HK-2 (cell line): Measurements from ENCODE around the gene STH.

Experiments
- DNase-seq: peaks from one replicate; pipeline ENCODE4 v3.0.0-alpha.2; 2018; ENCODE audit not compliant: unreplicated experiment

The STH gene

GRCh38 chr17:46027048-46027975 is 28.3 kb downstream of the STH start:
- no peak for DNase-seq

GRCh38 chr17:46027976-46028325 is 28.9 kb downstream of the STH start:
- no peak for DNase-seq

GRCh38 chr17:46028374-46028773 is 29.3 kb downstream of the STH start:
- DNase-seq = no peak

GRCh38 chr17:46028981-46029565 is 30.0 kb downstream of the STH start:
- DNase-seq = no peak

GRCh38 chr17:46029627-46030026 is 30.6 kb downstream of the STH start:
- no peak for DNase-seq

GRCh38 chr17:46030752-46031151 is 31.7 kb downstream of the STH start:
- no peak for DNase-seq

- no peak for DNase-seq
These were observed 32.4 kb downstream of the STH start for GRCh38 chr17:46031440-46031839.

- no peak for DNase-seq
These were observed 32.9 kb downstream of the STH start for GRCh38 chr17:46031920-46032319.

- DNase-seq = no peak
These were observed 33.9 kb downstream of the STH start for GRCh38 chr17:46032909-46033308.

GRCh38 chr17:46033392-46033791 is 34.3 kb downstream of the STH start:
- DNase-seq = no peak

GRCh38 chr17:46035112-46035818 is 36.2 kb downstream of the STH start:
- no peak for DNase-seq

GRCh38 chr17:46036491-46036890 is 37.4 kb downstream of the STH start:
- no peak for DNase-seq

GRCh38 chr17:46037722-46038255 is 38.7 kb downstream of the STH start:
- DNase-seq = no peak

GRCh38 chr17:46038414-46038813 is 39.4 kb downstream of the STH start:
- no peak for DNase-seq

- DNase-seq = no peak
These were observed 39.9 kb downstream of the STH start for GRCh38 chr17:46038937-46039336.

GRCh38 chr17:46039592-46040186 is 40.6 kb downstream of the STH start:
- no peak for DNase-seq

- DNase-seq = no peak
These were observed 43.2 kb downstream of the STH start for GRCh38 chr17:46042246-46042645.

- DNase-seq = no peak
These were observed 43.9 kb downstream of the STH start for GRCh38 chr17:46042925-46043324.

- no peak for DNase-seq
These were observed 44.6 kb downstream of the STH start for GRCh38 chr17:46043606-46044005.

GRCh38 chr17:46044286-46044928 is 45.4 kb downstream of the STH start:
- DNase-seq = peak; percentile 43

GRCh38 chr17:46044989-46045388 is 45.9 kb downstream of the STH start:
- DNase-seq = no peak

- no peak for DNase-seq
These were observed 46.6 kb downstream of the STH start for GRCh38 chr17:46045639-46046038.
